ENCODE results near the gene VANGL1.

The VANGL1 gene

DNA sequence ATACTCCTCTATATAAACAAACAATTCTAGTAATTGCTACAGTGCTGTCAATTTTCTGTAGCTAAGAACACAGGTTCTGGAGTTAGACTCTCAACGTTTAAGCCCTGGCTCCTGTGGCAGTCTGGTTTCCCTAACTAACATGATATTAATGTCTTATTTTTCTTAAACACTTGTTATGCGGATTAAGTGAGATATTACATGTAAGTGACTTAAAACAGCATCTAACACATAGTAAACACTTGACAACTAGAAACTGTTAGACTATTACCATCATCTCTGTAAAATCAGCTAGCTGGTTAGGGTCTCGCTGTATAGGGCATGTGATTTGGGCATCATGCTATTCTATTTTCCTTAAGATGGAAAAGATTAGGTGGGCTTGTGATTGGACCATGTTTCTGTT, 2.3 kb downstream of the VANGL1 start:
- no peak for DNase-seq

DNA sequence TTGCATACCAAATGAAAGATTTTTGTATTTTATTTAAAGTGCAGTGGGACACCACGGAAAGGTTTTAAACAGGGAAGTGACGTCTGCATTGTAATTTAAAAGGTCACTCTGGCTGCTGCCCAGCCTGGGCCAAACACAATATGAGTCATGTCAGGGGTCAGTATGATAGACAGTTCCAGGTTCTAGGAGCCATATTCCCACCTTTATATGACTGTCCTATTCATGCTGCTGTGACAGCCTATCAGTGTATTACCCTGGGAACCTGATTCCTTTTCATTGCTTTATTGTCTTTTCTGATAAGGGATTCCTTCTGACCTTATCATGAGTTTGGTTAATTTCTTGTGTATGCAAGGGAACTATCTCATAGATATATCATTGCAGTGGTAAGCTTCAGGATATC, 5.3 kb downstream of the VANGL1 start:
- DNase-seq = no peak

DNA sequence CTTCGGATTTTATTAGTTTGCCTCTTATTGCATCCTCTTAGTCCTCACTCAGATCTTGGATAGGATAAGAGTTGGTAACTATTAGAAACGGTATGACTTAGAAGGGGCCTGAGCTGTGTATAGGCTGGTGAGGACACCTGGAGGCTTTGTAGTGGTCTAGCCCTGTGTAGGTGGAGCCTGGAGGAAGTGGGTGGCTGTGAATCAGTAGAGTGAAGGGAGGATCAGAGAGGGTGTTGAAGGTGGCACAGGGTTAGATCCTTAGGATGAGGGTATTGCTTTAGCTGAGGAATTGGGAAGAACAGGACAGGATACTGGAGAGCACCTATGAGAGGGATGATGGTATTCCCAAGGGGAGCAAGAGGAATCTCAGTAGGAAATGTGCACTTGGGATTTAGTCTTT, 5.7 kb downstream of the VANGL1 start:
- DNase-seq = no peak

DNA sequence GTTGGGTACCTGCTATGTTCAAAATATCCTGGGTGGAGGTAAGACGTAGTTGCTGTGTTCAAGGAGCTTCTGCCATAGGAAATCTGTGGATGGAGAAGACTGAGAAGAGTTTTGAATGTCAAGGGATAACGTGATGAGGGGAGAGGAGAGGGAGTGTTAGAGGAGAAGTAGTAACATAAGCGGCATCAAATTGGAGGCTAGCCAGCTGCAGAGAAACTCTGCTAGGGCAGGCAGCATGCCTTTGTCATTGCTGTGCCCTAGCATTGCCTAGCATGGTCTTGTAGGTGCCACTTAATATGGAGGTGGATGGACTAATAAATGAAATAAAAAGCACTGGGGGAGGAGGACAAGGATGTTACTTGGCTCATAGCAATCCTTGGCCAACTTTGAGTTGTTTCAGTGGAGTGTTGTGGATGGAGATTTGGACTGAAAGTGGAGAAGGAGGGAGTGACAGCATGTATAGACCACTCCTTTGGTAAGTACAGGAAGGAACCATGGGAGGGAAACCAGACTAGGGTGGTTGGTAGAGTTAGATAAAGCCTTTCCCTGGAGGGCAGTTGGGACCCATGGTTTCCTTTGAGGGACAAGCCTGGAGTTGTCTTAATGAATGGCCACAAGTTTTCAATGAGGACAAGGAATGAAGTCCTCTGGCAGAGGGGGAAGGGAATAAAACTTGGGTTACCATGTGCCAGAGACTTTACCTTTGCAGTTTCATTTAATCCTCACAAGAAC, 6.3 kb downstream of the VANGL1 start:
- DNase-seq = no peak

DNA sequence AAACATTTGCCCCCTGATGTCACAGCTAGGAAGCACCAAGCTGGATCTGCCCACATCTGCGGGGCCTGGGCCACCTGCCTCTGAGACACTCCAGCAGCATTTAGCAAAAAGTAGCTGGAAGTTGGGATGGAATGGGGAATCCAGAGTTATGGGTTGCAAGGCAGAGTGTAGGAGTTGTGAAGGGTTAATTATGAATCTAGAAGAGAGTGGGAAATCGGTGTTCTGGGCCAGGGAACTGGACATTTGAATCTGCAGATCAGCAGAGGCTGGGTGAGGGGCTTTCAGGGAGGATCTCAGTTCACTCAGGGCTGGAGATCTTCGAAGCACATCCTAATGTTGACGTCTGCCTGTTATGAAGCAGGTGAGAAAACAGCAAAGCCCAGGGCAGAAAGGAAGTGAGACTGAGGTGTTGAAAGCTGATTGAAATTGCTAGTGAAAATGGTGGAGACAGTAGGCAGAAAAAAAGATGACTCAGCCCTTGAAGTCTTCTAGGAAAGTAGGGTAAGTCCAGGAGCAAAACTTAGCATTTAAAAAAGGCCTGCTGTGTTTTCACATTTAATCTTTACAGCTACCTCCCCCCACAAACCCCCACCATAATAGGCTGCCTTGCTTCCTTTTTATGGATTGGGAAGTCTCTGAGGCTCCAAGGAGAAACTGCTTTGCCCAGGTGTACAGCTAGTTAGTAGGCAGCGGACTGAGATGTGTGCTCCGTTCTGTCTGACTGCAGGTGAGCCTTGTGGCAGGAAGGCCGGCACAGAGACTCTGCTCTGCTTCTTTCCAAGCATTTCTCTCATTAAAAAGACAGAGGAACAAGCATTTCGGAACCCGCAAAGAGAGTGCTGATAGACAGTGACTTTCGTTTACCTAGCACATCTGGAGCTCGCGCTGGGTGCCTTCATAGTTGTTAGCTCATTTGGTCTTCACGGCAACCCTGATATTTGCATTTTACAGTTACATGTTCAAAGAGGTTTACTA, 7.2 kb downstream of the VANGL1 start:
- DNase-seq = no peak

DNA sequence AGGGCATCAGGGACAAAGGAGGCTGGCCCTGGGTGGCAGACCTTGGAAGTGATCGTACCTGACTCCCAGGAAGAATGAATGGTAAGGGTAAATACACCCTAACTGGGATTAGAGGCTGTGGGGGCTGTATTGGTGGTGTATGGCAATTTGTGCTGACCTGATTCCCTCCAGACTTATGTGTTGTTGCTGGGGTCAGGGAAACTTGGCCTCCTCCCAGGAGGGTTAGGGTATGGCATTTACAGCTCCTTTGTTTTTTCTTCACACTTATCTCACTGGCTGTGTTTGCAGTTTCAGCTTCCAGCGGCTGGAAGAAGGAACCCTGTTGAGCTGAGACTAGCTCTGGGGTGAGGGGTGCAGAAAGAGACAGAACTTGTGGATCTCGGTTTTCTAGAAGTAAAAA, 8.2 kb downstream of the VANGL1 start:
- DNase-seq = no peak

DNA sequence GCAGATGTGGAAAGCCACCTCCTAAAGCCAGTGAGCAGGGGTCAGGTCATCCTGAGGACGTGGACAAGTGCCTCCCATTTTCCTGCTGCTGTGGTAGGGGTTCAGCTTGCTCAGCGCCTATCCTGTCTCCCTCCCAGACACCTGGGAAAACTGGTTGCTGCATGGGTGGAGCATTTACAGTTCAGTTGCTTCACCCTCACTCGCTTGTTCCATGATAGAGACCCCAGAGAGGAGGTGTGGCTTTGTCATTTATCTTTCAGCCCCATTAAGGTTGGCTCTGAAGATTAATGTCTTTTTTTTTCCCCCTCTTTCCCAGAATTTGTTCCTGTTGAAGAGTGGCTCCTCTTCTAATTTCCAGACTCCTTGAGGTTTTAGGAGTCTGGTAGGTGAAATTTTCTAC, 9.2 kb downstream of the VANGL1 start:
- no peak for DNase-seq

DNA sequence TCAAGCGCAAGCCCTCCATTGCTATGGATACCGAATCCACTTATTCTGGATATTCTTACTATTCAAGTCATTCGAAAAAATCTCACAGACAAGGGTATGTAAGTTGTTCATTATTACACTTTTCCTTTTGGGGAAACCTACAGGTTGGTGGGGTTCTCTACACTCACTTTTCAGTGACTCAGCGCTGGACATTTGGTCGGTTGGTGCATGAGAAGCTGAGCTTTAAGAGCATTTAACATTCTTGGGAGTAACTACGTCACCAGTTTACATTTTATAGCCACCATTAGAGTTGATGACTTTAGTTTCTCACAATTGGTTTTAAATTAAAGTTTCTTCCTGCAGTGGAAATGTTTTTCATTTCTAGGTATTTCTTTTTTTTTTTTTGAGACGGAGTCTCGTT, 9.6 kb downstream of the VANGL1 start:
- no peak for DNase-seq

DNA sequence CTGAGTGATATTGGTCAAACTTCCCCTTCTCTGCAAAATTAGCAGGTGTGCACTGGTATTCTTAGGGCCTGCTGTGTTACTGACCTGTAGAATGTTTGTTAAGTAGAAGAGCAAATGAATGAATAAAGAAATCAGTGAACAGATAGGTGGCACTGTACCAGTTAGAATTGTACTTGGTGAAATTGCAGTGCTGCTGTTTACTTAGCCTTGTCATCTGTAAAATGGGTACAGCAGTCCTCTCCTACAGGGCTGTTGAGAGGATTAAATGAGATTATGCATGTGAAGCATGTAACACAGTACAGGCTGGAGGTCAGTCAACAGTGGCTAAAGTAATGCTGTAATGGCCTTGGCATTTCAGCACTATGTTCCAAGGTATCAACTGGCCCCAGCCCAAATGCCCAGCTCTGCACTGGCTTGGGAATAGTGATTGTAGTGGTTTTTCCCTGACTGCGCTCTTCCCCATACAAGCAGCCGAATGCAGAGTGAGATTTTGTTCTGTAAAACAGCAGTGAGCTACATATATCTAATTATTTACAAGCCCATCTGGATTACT, 10.5 kb downstream of the VANGL1 start:
- DNase-seq = no peak

DNA sequence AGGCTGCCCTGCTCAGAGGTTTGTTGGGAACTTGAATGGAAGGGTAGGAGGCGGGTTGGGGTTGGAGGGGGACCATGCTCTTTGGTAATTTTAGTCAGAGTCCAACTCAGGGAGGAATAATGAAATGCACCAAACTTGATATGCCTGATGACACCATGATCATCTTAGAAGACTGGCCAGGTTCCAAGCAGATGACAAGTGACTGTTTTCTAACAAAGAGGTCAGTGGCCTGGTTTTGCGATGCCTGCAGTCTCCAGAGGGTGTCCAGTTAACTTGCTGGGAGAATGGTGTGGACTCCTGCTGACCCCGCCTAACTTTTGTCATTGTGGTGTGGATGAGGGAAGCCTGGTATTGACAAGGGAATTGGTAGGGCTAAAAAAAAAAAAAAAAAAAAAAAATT, 12.4 kb downstream of the VANGL1 start:
- no peak for DNase-seq

DNA sequence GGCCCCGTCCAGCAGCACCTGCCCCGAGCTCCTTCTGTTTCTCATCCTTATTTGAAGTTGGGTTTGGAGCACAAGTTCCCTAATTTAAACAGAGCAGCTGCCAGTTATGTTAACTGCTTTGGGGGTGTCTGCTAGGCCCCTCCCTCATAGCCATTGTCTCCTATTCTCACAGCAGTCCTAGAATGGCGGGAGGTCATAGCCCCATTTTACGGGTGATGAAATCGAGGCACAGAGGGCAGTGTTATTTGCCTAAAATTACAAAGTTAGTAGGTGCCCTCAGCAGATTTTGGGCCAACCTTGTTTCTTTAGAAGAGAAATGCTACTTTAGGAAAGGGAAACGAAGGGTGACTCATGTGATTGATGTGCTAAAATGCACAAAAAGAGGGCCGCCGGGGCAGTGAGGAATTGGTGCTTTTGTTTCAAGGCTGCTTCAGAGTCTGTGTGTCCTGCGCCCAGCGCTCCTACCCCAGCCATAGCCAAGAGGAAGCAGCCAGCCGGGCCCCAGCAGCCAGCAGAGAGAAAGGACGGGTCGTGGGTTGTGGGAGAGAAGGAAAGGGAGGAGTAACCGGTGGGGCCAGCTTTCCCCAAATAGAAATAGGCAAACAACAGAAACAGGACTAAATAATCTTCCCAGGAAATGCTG, 13.0 kb downstream of the VANGL1 start:
- DNase-seq = peak; percentile 53 to 62

DNA sequence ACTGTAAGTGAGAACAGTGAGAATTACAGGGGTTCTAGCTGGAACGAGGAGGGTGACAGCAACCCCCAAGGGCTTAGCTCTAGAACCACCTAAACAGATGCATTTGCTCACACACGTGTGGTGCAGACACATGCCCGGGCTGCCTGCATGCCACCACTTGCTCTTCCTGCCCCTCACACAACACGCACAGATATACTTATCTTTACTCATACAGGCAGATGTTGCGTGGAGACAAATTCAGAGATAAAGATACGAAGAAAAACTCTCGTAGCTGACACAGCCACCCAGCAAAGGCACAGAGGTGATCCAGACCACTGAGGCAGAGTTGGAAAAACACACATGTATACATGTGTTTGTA, 13.5 kb downstream of the VANGL1 start:
- DNase-seq = peak; percentile 53 to 62

DNA sequence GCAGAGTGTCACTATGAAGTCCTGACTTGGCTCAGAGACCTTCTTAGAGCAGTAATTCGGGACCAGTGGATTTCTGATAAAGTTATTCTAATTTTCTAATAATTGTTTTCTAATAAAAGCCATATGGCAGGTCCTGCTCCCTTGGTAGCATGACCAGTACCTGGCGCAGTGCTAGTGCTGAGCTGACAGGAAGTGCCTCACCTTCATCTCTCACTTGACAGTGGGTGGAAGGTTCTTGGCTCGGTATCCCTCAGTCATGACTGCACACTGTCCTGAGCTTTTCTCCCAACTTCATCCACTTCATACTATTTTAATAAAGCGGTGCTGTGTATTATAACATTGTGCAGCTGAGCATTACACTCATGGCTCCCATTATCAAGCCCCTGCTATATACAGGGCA, 14.1 kb downstream of the VANGL1 start:
- DNase-seq = no peak

DNA sequence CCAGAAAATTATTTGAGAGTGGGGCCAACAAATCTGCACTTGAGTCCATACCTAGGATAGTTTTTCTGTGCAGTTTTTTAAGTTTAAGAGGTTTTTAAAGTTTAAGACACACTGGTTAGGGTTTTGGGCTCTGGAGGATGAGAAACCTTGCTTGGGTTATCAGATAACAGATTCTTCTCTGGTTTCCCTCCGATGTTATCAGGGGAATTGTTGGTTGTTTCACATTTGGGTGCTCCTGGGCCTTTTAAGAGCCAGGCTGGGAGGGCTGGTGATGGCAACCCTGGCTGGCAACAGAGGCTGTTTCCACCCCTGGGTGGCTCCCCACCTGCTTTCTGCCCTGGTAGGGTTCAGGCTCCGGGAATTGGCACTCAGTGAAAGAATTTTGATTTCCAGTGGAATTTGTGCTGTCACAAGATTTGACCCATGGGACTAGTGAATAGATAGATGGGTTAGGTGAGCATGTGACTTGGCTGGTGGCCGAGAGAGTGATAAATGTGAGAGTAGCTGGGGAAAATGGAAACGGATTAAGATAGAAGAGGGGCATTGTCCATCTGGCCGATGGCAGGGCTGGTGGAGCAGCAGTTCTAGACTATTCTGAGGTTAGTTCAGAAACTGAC, 14.8 kb downstream of the VANGL1 start:
- DNase-seq = no peak

DNA sequence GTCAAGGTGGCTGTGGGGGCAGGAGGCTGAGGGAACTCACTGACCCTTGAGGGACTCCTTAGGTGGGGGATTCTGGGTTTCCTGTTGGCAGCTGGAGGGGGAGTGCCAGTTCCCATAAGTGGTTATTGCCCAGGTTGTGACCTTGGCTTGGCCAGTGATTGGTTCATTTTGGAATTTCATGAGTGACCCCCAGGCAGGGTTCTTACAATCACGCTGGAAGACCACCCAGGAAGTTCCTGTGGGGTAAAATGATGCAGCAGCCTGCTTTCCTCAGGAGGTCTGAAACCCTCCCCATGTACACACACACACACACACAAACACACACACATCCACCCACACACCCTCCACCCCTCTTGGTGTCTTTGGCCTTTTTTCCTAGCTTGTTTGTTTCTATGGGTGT, 16.9 kb downstream of the VANGL1 start:
- no peak for DNase-seq

DNA sequence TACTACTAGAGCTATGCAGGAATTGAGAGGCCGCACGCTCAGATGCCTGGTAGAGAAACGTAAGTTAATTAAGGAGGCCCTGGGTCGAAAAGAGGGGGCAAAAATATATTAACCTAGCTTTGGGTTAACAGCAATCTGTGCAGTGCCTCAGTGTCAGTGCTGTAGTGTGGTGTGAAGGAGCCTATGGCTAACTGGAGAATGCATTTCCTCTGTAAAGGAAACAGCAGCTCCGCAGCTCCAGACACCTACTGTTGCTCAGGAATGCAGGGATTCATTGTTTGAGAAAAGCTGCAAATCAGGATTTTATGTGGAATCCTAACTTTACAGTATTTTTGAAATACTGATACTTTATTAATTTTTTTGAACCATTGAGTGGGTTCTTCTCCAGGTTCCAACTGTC, 18.4 kb downstream of the VANGL1 start:
- no peak for DNase-seq

DNA sequence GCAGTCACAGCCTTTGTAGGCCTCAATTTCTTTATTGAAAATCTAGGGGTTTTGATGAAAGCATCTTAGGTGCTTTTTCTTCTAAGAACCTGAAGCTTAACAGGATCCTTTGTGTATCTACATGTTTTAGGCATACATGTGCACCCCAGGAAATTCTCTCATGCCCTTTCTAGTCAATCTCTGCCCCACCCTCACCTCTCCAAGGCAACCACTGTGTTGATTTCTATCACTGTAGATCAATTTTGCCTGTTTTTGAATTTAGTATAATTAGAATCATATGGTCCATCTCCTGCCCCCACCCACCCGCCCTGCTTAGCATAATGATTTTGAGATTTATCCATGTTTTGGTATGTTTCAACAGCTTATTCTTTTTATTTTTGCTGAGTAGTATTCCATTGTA, 19.4 kb downstream of the VANGL1 start:
- DNase-seq = no peak

DNA sequence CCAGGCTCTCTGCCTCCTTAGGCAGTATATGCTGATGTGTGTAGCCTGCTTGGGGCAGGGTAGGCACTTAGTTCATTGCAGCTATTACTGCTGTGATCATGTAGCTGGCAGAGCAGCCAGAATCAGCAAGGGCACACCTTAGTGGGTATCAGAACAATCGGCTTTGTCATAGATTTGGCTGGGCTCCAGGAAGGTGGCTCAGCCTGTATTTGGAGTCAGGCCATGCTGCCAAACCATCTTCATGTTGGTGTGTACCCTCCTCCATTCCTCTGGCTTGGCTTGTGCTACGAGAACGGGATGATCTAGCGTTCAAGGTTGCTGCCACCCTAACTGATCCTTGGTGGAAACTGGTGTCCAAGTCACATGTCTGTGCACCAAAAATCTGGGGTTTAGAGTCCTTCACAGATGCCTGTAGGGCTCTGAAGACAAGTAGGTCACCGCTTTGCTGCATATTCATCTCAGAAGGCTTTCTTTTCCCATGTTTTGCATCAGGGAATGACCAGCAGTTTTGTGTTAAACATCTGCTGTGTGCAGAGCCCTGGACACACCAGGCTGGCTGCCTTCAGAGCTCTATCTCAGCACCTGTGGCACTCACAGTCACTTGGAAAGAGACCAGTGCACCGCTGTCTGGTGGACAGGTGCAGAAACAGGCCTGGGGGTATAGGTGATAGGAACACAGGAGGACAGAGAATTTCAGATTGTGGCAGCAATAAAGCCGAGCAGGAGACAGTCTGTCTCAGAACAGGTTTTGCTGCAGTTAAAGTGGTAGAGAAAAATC, 23.7 kb downstream of the VANGL1 start:
- no peak for DNase-seq

DNA sequence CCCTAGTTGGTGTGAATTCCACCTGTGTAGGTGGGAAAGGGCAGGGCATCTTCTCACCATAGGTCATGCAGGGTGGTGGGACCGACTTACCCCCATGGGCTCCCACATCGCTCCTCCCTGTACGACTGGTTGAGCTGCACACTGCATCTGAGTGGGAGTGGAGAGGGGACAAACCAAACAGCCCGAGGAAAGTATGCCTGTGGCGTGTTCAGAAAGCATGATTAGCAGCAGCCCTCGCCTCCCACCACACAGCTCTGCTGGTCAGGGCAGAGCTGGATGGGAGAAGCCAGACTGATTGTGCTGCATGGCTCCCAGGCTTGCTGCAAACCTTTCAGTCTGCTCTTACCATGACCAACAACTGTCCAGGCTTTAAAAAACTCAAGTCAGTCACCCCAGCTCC, 24.4 kb downstream of the VANGL1 start:
- no peak for DNase-seq

DNA sequence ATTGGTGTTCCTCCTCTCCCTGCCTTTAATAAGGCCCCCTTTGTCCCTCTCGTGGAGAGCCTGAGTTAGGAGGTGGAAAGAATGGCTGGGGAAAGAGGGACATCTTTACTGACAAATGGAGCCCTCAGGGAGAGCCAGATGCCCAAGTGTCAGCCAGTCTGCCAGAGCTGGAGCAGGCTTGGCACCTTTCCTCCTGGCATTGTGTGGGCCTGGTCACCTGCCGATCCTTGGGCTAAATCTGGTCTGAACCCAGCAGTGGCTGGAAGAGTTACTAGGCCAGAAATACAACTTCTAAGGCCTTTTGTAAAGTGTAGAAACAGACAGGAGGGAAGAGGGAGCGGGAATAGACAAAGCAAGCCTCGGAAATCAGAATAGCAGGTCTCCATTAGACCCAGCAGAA, 24.9 kb downstream of the VANGL1 start:
- no peak for DNase-seq

DNA sequence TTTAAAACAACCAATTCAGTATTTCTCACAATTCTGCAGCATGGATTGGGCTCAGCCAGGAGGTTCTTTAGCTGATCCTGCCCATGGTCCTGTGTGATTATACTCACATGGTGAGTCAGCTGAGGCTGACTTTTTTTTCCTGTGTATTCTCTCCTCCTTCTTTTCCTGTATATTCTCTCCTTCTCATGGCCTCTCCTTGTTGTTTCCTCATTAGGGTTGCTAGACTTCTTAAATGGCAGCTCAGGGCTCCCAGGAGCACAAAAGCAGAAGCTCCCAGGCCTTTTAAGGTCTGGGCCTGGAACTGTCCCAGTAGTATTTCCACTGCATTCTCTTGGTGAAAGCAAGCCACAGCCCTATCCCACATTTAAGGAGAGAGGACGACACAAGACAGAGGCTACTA, 26.8 kb downstream of the VANGL1 start:
- peak; percentile 24 to 34 for DNase-seq

DNA sequence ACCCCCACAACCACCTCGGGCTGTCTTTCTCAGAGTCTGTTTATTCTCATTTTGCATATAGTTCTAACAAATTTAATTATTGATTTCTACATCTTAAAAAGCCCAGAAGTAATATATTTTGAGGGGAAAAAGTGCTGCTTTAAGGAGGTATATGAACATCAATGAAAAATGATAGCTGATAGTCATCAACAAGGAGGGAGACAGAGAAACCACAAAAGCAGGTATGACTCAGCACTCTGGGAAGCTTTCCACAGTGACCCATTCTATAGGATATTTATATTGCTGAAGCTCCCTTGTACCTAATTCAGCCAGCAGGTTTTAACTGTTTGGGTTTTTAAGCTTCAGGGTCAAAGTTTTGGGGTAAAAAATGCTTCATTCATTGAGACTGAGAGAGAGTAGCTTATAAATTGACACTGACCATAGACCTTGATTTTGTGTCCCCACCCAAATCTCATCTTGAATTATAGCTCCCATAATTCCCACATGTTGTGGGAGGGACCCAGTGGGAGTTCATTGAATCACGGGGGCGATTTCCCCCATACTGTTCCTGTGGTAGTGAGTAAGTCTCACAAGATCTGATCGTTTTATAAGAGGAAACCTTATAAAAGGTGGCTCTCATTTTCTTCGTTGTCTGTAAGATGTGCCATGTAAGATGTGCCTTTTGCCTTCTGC, 27.4 kb downstream of the VANGL1 start:
- peak in 1 of 2 experiments; percentile 14 for DNase-seq

All from Kasumi-1 (cell line).